Spleen (tissue), 11 donors: ENCODE data around the gene PTPRN2. TPM values are rescaled to one million over a fixed set of nuclear protein-coding genes. Genes with fewer than 3 reads are reported as not detected.
A peak's percentile ranks its signal among the peaks of the same experiment; 100 is the strongest.

ENCODE experiments used
- DNase-seq: peaks from one replicate; pipeline ENCODE4 v3.0.0-alpha.2; 2020
- H3K27ac ChIP-seq, 8 donors: fragments of 200-600 bp; sonication (generic) in 7 of 8; 1 replicate in 4 of 8; 2 replicates in 4 of 8; pipeline versions ENCODE4 v1.5.0 to v1.8.0; 2016 to 2021; ENCODE audit warnings: inconsistent platforms in 4 of 8, mild to moderate bottlenecking in 4 of 8, moderate library complexity in 1 of 8
- H3K27me3 ChIP-seq, 7 donors: fragments of 200-600 bp; sonication (generic) in 6 of 7; replicated peaks in 1 of 7; 1 replicate in 4 of 7; 2 replicates in 3 of 7; pipeline versions ENCODE4 v1.5.0 to v1.8.0; 2016 to 2021; ENCODE audit warnings: inconsistent platforms in 3 of 7, mild to moderate bottlenecking in 1 of 7
- H3K36me3 ChIP-seq, 6 donors: fragments of 200-600 bp; sonication (generic) in 5 of 6; 1 replicate in 4 of 6; 2 replicates in 2 of 6; pipeline versions ENCODE4 v1.5.0 to v1.8.0; 2016 to 2021; ENCODE audit warnings: inconsistent platforms in 2 of 6
- H3K4me1 ChIP-seq, 6 donors: fragments of 200-600 bp; sonication (generic) in 5 of 6; 1 replicate in 3 of 6; 2 replicates in 3 of 6; pipeline versions ENCODE4 v1.5.0 to v1.8.0; 2016 to 2021; ENCODE audit warnings: inconsistent platforms in 3 of 6
- H3K4me3 ChIP-seq, 8 donors: fragments of 200-600 bp; sonication (generic) in 7 of 8; 1 replicate in 4 of 8; 2 replicates in 4 of 8; pipeline versions ENCODE4 v1.5.0 to v1.8.0; 2016 to 2021; ENCODE audit warnings: inconsistent platforms in 4 of 8, mild to moderate bottlenecking in 4 of 8, moderate library complexity in 2 of 8
- H3K9me3 ChIP-seq, 8 donors: fragments of 200-600 bp; sonication (generic) in 7 of 8; 1 replicate in 4 of 8; 2 replicates in 4 of 8; pipeline versions ENCODE4 v1.5.0 to v1.8.0; 2016 to 2021; ENCODE audit warnings: inconsistent platforms in 4 of 8
- CTCF ChIP-seq, 11 experiments: fragments of 200-600 bp in 7 of 11; fragments of 450-650 bp in 4 of 11; sonication (generic) in 4 of 11; IDR thresholded peaks in 8 of 11; conservative IDR thresholded peaks in 3 of 11; 1 replicate in 7 of 11; 2 replicates in 4 of 11; pipeline versions ENCODE4 v1.4.0 to v1.8.0; 2016 to 2021; ENCODE audit warnings: antibody characterized with exemption in 11 of 11, inconsistent platforms in 4 of 11, mild to moderate bottlenecking in 1 of 11
- POLR2A ChIP-seq, 3 donors: fragments of 450-650 bp; IDR thresholded peaks; one replicate each; pipeline ENCODE4 v1.5.1; 2017; ENCODE audit warnings: antibody characterized with exemption in 3 of 3, mild to moderate bottlenecking in 1 of 3
- POLR2AphosphoS5 ChIP-seq, 3 donors: sonication (generic); formaldehyde crosslinking; IDR thresholded peaks; one replicate each; pipeline ENCODE4 v1.5.1; 2017; ENCODE audit warnings: antibody characterized with exemption in 3 of 3
- WGBS, 5 donors: extraction: QIAGEN DNeasy Blood & Tissue Kit in 3 of 5; methylation state at CpG; one replicate each; pipeline versions ENCODE4 v1.1.5 to v1.1.7; 2013 to 2018; 5-methylcytosine and 5-hydroxymethylcytosine counted together
- intact Hi-C: fragments of 100-400 bp; cut with DNase I; formaldehyde crosslinking; loops from one replicate; pipeline ENCODE4 v1.15.0; 2023; ENCODE audit warnings: low total_unique reads
- polyA plus RNA-seq, 3 donors: library from polyadenylated mRNA; stranded (reverse); fragments of 200-250 nt; gene quantifications; one replicate each; pipeline ENCODE4 v1.2.1, GENCODE V29; 2013
- total RNA-seq, 7 donors: library from RNA; depleted of rRNA in 3 of 7; stranded (reverse); fragments of >200 nt in 3 of 7; fragmentation: NEBNext Ultra II Directional in 4 of 7; extraction: Animal tissue kit (Norgen Biotek cat#: 25700) in 4 of 7; gene quantifications; one replicate each; pipeline versions ENCODE4 v1.1.0 to v1.2.1, GENCODE V29; 2016 to 2021
- donor health status: healthy with polysubstance abuse.
- donor health status: DM: no; HTN: no; CAD: no; lungs with moderate emphysema.
- donor health status: DM: no; HTN: no; CAD: no.
- donor health status: Bipolar disorder and iron deficiency.
- donor health status: healthy.
- donor health status: DM: no; HTN: no; CAD: no.
- donor health status: DM: yes; HTN: yes; CAD: no.

Gene PTPRN2
- total and polyA plus RNA-seq, 10 donors: 7.0 to 22.8 (median 16.8) TPM

- 78 to 96% (median 88%) methylated on average over 4 of the region's 4 CpGs for WGBS, 5 donors
- no peaks in the 10 kb centered on the region for H3K36me3 ChIP-seq
- intact Hi-C loops: no loop called here
- no peak for DNase-seq
- no peak for TF ChIP-seq POLR2A (IDR thresholded peaks at IDR 0.05)
- no peak for TF ChIP-seq CTCF (IDR thresholded peaks at IDR 0.05 in 8 of 11, conservative IDR thresholded peaks at IDR 0.05 in 3 of 11)
- peaks cover 0 to 7% (median 0%) of the 10 kb centered on the region in 6 donors for H3K4me1 ChIP-seq
- peaks cover 0 to 40% (median 0%) of the 10 kb centered on the region in 7 donors for H3K27me3 ChIP-seq
- H3K27ac ChIP-seq: no peak overlapping the region
- no peak overlapping the region for H3K4me3 ChIP-seq
- no peaks in the 10 kb centered on the region for H3K9me3 ChIP-seq
These were observed 88.6 kb downstream of the PTPRN2 start for GRCh38 chr7:158499082-158499455.

DNA sequence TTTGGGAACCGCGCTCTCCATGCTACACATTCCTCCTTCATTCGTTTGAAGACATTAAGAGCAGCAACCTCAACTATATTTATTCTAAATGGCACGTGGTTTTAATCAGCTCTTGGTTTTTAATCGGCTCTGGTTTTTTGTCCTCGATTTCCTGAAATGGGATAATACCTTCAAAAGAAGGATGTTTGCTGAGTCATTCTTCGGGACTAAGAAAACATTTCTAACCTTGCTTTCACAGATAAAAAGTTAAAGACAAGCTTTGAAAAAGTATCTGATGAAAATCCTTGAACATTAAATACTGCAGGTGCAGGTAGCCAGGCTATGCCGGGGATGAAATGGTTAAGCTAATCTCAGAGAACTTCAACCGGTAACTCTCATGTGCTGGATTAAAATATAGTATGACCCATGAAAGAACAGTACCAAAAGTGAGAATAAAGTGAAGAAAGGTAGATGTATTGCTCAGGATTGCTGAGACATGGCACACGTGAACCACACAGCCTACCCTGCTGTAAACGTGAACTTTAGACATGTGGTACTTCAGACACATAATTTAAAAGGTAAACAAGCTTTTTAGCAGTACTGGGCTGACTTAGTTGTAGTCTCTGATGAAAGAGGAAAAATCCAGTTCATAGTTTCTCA is 89.1 kb downstream of the PTPRN2 start:
- no peak for TF ChIP-seq POLR2A (IDR thresholded peaks at IDR 0.05)
- TF ChIP-seq POLR2AphosphoS5 (IDR thresholded peaks at IDR 0.05): no peak
- TF ChIP-seq CTCF (IDR thresholded peaks at IDR 0.05 in 8 of 11, conservative IDR thresholded peaks at IDR 0.05 in 3 of 11): no peak
- Histone ChIP-seq H3K27me3 (peaks cover 0 to 42% (median 0%) of the 10 kb centered on the region in 7 donors), H3K4me3 (no peak overlapping the region), H3K27ac (no peak overlapping the region), H3K4me1 (peaks cover 0 to 7% (median 0%) of the 10 kb centered on the region in 6 donors), H3K9me3 (no peaks in the 10 kb centered on the region), H3K36me3 (no peaks in the 10 kb centered on the region)
- intact Hi-C loops: no loop called here
- no peak for DNase-seq
- WGBS, 5 donors: 69 to 83% (median 75%) methylated on average over 11 of the region's 11 CpGs

- no peak for DNase-seq
- Histone ChIP-seq H3K4me3 (no peak overlapping the region), H3K4me1 (peaks cover 0 to 7% (median 0%) of the 10 kb centered on the region in 6 donors), H3K27me3 (peaks cover 0 to 45% (median 0%) of the 10 kb centered on the region in 7 donors), H3K36me3 (no peaks in the 10 kb centered on the region), H3K9me3 (no peaks in the 10 kb centered on the region), H3K27ac (no peak overlapping the region)
- TF ChIP-seq POLR2AphosphoS5 (IDR thresholded peaks at IDR 0.05): no peak
- TF ChIP-seq POLR2A (IDR thresholded peaks at IDR 0.05): no peak
- TF ChIP-seq CTCF (IDR thresholded peaks at IDR 0.05 in 8 of 11, conservative IDR thresholded peaks at IDR 0.05 in 3 of 11): no peak
- 85 to 100% (median 87%) methylated on average over 3 to 9 of the region's 9 CpGs for WGBS, 5 donors
- intact Hi-C loops: no loop called here
These were observed 90.0 kb downstream of the PTPRN2 start for GRCh38 chr7:158497627-158498026.

DNA sequence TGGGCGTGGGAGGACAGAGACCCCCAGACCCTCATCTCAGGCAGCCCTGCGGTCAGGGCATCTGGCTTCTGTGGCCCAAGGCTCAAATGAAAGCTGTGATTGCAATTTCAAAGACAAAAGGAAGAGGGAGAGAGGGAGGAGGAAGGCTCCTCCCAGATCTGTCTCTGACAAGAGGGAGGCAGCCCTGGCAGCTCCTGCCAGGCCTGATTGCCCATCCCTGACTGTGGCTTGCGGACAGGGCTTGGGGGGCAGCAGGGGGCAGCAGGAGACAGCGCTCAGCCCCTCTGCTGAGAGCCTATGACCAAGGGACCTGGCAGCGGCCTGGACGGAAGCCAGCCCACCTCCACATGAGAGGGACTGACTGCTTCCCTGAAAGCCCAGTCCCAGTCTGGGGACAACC is 91.8 kb downstream of the PTPRN2 start:
- no peaks in the 10 kb centered on the region for H3K9me3 ChIP-seq
- no peak overlapping the region for H3K4me3 ChIP-seq
- DNase-seq: peak; percentile 72
- WGBS, 5 donors: 8 to 13% (median 11%) methylated on average over 4 to 6 of the region's 6 CpGs
- intact Hi-C loops: no loop called here
- peaks cover 0 to 7% (median 0%) of the 10 kb centered on the region in 6 donors for H3K4me1 ChIP-seq
- peaks cover 0 to 48% (median 0%) of the 10 kb centered on the region in 7 donors for H3K27me3 ChIP-seq
- TF ChIP-seq POLR2A (IDR thresholded peaks at IDR 0.05): no peak
- peak in 4 of 11 experiments; percentile 9 to 40 (median 20) for TF ChIP-seq CTCF (IDR thresholded peaks at IDR 0.05 in 8 of 11, conservative IDR thresholded peaks at IDR 0.05 in 3 of 11)
- H3K36me3 ChIP-seq: no peaks in the 10 kb centered on the region
- H3K27ac ChIP-seq: no peak overlapping the region
